Measurements from ENCODE around the gene SHANK2. TPM values are rescaled to one million over a fixed set of nuclear protein-coding genes. Genes with fewer than 3 reads are reported as not detected.

Gene SHANK2
- total RNA-seq, 1 donor from 2014 or later: 0.20 TPM

DNA sequence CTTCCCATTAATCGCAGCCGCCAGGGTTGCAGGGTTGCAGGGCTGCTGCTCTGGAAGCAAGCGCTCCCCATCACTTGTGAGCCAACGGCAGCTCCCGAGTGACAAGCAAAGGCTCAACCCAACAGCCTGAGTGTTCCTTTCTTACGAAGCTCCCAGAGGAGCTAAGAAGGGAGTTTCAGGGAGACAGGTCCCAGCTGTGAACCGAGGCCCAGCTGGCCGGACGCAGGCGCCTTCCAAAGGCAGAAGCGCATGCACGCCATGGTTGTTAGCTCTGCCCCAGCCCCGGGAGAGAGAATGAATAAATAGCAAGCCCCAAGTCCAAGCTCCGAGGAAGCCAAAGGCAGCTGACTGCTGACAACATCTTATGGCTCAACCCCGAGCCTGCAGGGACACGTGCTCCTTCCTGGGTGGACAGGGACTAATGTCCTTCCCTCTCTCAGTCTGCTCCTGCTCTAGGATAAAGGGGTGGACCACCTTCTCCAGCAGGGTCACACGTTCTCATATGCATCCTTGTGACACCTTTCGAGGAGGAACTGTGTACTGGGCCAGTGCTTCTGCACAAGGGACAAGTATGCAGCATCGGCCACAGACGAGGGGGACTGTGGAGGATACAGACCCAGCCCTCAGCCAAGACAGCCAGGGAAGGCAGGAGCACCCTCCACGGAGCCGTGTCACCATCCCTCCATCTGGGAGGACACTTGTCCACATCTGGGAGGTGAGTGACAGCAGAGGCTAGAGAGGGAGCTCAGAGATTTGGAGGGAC lies 29.9 kb downstream of the SHANK2 start:
- no peak for DNase-seq (ENCODE audit: low read depth in 2 of 2)

GRCh38 chr11:71221821-71222220 lies 30.6 kb downstream of the SHANK2 start:
- DNase-seq (ENCODE audit: low read depth in 2 of 2): no peak

DNA sequence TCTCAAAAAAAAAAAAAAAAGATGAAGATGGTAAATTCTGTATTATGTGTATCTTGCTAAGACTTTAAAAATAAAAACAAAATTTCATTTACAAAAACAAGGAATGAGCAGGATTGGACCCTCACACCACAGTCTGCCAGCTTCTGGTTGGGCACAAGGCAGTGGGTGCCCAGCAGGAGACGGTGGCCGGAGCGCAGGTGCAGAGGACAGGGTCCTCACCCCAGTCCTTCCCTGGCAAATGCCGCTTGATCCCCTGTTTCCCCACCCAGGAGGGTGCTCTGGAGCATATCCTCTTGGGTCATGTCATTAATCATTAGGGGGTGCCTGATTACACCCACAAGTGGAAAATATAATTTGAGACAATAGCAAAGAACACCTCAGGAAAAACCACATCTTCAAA lies 31.2 kb downstream of the SHANK2 start:
- DNase-seq (ENCODE audit: low read depth in 2 of 2): no peak

- no peak for DNase-seq (ENCODE audit: low read depth in 2 of 2)
These were observed 33.4 kb downstream of the SHANK2 start for GRCh38 chr11:71218789-71219499.

DNA sequence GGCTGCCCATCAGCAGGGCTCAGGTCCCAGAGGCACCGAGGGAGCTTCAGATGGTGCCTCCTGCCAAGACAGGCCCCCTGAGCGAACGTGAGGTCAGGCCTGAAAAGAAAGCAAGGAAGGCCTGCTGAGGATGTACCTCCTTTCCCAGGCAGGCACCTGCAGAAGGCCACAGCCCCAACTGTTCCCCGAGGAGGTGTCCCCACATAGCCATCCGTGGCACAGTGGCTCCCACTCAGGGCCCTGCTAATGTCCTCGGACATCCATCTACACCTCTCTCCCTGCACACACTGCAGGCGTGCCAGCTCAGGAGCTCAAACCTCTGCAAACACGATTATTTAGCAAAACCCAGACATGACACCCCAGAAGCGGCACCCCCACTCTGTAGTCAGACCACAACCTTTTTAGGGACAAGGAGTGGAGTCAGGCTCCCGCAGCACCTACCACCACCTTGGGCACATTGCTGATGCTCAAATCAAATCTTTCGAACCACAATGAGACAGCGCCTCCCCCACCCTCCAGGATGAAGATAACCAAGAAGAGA lies 36.9 kb downstream of the SHANK2 start:
- no peak for DNase-seq (ENCODE audit: low read depth in 2 of 2)

DNA sequence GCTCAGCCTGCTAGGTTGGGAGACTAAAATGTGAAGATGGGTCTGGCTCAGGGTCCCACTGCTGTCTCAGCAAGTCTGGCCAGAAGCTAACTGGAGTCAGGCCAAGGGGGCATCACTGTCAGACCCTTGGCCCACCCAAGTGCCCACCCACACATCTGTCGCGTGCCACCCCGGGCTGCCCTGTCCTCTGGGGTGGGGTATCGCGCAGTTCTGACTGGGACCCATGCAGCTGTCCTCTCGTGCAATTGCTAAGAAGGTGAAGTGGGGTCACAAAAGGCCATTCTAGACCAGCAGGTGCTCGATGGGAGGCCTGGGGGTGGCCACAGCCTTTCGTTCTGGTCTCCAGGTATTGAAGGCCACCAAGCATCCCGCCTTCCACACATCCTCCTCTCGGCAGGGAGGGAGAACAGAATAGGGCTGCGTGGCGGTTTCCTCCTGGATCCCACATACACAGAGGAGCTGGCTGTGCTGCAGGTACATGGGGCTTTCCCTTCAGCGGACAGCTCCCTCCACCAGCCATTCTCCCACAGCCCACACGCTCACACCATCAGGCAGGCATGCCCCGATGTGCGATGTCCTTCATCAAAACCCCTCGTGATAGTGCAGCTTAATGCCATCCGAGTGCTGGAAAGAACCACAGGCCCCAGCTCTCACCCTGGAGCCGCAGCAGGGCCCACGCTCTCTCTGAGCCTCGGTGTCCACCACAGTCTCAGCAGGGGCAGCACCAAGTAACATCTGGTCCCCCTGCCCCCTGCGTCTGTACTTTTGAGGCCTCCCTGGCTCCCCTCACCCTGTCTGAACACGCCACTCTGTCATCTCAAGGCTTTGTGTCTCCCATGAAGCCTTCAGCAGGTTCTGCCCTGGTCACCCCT lies 37.6 kb downstream of the SHANK2 start:
- no peak for DNase-seq (ENCODE audit: low read depth in 2 of 2)

DNA sequence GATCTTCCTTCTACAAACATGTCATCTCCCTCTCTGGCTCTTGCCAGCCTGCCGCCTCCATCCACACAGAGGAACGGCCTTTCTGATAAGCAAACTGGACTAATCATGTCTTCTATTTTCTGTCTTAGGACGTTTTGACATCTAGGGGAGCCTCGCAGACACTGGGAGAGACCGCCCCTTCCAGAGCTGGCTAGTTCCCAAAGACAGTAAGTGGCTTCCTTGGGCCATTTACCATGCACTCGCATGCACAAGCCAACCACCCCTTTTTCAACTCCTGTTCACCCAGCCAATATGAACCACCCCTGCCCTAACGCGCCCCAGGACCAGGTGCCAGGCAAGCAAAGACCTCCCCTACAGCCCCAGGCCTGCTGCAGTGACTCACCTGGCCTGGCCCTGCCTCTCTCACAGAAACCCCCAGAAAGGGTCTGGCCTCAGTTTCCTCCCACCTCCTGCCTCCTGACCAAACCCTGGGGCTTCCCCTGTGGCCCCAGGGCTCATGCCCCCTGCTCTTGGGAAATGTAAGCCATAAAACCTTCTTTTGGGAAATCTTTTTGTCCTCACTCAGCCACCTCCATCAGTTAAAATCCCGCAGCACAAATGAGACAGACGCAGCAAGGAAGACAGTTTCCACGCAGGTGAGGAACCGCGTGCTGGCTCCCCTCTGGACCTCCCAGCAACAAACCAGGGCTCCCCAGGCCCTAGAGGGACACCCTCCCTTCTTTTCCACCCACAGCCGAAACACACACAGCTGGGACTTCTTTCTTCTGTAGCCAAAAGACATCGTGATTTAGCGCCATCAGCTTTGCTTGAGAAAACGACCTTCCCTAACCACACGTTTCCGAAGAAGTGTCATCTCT lies 38.5 kb downstream of the SHANK2 start:
- DNase-seq (ENCODE audit: low read depth in 2 of 2): no peak

GRCh38 chr11:71212871-71213559 lies 39.4 kb downstream of the SHANK2 start:
- DNase-seq (ENCODE audit: low read depth in 2 of 2): no peak

- no peak for DNase-seq (ENCODE audit: low read depth in 2 of 2)
These were observed 40.7 kb downstream of the SHANK2 start for GRCh38 chr11:71211631-71212030.

- DNase-seq (ENCODE audit: low read depth in 2 of 2): no peak
These were observed 41.5 kb downstream of the SHANK2 start for GRCh38 chr11:71210861-71211260.

- DNase-seq (ENCODE audit: low read depth in 2 of 2): no peak
These were observed 42.7 kb downstream of the SHANK2 start for GRCh38 chr11:71209656-71210055.

GRCh38 chr11:71209181-71209580 lies 43.2 kb downstream of the SHANK2 start:
- DNase-seq (ENCODE audit: low read depth in 2 of 2): no peak

DNA sequence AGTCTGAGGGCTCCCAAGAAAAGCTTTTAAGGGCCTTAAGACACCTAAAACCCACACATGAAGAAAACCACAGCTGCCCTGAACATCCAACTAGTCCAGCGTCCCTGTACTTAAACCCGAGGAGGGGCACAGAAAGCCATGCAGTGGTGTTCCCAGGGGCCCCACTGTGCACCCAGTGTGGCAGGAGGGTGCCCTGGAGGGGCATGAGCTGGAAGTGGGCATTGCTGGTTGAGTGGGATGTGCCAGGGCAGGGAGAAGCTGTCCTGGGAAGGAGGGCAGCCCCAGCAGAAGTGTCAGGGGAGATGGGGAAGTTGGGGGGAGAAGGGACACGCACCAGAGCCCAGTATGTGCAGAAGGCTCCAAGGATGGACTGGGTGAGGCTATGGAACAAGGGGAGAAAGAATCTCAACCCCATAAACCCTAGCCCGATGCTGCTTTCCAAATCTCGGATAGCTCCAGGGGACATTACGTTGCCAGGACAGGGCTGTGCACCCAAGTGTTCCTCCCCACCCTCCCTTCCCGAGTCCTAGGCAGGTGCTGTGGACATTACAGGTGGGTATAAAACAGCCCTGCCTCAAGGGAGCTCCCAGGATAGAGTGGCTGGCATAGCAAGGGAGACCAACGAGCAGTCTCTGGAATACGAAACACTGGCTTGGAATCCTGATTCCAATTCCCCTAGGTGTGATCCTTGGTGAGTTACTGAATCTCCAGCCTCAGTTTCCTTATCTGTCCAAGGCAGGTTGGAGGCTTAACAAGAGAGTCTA lies 44.2 kb downstream of the SHANK2 start:
- no peak for DNase-seq (ENCODE audit: low read depth in 2 of 2)

GRCh38 chr11:71207563-71207962 lies 44.8 kb downstream of the SHANK2 start:
- DNase-seq (ENCODE audit: low read depth in 2 of 2): no peak

DNA sequence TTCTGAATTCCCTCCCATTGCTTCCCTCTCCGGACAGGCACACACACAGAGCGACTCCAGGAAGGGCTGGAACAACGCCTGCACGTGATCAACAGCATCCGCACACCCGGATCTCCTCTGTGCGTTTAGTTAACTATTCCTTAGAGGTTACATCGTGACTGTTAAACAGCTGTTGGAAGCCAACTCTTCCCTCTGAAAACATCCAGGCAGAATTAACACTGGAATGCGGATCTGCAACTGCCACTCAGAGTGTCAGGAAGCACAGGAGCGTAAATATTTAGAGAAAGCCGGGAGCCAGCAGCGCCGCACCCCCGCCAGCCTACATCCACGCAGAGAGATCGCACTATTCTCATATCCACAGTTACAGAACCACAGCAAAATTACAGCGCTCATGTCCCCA lies 46.2 kb downstream of the SHANK2 start:
- peak in 1 of 2 donors; percentile 7 for DNase-seq (ENCODE audit: low read depth in 2 of 2)

DNA sequence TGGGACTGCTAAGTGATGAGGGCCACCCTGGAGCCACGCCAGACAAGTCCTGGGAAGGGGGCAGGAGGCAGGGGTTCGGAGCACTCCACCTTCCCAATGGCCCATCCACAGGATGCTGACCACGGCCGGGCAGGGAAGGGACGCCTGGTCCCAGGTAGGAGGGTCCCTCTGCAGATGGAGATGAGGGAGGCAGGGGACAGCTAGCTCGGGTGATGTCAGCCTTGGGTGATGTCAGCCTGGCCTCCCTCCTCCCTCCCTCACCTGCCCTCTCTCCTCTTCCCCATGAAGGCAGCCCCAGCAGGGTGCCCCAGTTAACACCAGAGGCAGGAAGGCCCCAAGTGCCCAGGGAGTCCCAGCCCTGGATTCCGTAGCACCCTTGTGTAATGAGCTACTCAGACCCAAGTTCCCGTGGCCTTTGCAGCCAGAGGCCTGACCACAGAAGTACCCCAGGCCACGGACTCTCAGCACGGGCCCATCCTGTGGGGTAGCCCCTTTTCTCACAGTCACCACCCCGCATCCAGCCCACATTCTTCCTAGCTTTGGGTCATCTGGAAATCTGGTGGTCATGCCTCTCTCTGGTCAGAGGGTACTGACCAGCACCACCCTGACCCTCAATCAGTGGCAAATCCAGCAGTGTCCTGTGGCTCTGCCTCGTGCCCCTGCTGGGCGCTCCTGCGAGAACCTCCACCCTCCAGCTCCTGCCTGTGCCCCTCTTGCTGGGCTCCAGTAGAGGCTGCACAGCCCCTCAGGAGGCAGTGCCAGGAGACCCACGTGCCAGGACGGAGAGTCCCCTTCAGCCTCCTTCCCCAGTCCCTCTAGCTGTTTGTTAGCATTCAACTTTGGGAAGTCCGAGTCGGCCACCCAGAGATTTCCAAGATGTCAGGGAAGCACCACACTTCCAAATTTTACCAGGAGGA lies 47.4 kb downstream of the SHANK2 start:
- no peak for DNase-seq (ENCODE audit: low read depth in 2 of 2)

- DNase-seq (ENCODE audit: low read depth in 2 of 2): no peak
These were observed 48.1 kb downstream of the SHANK2 start for GRCh38 chr11:71204294-71204693.

- no peak for DNase-seq (ENCODE audit: low read depth in 2 of 2)
These were observed 48.7 kb downstream of the SHANK2 start for GRCh38 chr11:71203681-71204080.
